ENCODE data around the gene COA6. TPM values are rescaled to one million over a fixed set of nuclear protein-coding genes. Genes with fewer than 3 reads are reported as not detected.

COA6 gene
- total and polyA plus RNA-seq, 2 of the 8 experiments (the other 6 are each of a cell fraction or from before 2014, with no cell fraction given) = 22.9 to 44.9 TPM

DNA sequence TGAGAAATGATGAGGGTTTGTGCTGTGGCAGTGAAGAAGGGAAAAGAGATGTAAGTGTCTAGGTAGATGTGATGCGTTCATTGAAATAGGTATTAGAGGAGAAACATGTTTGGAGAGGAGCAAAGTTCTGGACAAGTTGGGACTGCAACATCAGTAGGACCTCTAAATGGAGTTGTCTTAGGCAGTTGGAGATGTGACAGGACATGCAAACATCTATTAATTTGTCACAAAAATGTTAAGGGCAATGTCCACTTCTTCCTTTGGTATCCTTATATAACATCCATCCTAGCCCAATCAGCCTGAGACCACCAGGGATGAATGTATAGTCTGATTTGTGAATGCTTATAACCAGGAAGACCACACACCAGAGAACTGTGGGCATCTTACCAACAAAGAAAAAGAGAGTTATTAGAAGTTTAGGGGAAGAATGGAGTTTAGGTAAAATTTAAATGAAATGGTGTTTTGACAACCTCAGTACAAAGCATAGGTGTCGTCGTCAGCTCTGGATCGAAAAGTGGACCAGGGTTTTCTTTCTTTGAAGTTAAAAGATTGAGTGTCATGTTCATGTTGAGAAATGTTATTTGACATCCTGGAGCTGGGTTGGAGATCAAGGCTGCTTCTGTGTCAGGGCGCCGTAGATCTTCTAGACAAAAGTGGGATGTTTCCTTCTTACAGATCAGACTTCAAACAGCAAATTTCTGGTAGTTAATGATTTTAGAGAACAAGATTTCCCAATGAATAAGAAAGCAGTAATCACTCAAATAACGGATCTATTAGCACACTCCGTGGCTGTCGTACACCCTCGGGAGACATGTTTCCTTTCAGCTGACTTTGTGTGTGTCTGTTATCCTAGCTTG lies 8.7 kb downstream of the COA6 start (continued):
- TF ChIP-seq SIRT6 (IDR thresholded peaks at IDR 0.05; ENCODE audit: low read length) = no peak
- TF ChIP-seq GTF2F1 (IDR thresholded peaks at IDR 0.05; ENCODE audit: borderline replicate concordance, low read depth, low read length) = no peak
- TF ChIP-seq RNF2 (IDR thresholded peaks at IDR 0.05; ENCODE audit: borderline replicate concordance, low read depth, low read length, missing control alignments, poor library complexity, severe bottlenecking) = no peak
- no peak for TF ChIP-seq SRF (IDR thresholded peaks at IDR 0.05; ENCODE audit: low read depth, low read length)
- no peak for TF ChIP-seq BRCA1 (IDR thresholded peaks at IDR 0.05; ENCODE audit: low read depth, low read length)
- TF ChIP-seq CTBP2 (IDR thresholded peaks at IDR 0.05; ENCODE audit: borderline replicate concordance, insufficient read depth, insufficient read length, low read length) = no peak

Measured in H1 (cell line).